Stimulated activated CD4-positive, alpha-beta T cell treated with anti-CD3 and anti-CD28 coated beads, Interleukin-4, amount 100 ng/mL, for 1 hour (primary cell): ENCODE measurements around the gene KCNH4.
A peak's percentile ranks its signal among the peaks of the same experiment; 100 is the strongest.
"Not testable (repeated sequence)": the region's sequence is repeated elsewhere in the genome, so short reads cannot be mapped to it uniquely, and the experiment has no call there.

Experiments
- DNase-seq: peaks from one replicate; pipeline ENCODE4 v3.0.0-alpha.2; 2020

The KCNH4 gene

DNA sequence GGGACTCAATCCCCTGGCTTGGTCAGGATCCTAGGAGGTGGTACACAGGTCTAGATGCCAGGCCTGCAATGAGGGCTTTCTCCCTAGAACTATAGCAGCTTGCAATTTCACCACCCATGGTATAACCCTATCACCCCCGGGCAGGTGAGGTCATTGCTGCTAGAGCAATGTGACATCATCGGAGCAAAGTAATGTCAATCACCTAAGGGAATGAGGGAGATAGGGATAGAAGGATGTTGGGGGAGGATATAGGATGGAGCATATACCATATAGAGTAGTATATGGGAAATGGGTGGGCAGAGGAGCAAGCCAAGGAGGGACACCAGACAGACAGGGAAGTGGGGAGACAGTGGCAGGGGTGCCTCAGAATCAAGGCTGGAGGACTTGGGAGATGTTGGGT, 3.3 kb downstream of the KCNH4 start:
- no peak for DNase-seq

- DNase-seq: no peak
Observed at GRCh38 chr17:42174126-42174783, 6.7 kb downstream of the KCNH4 start.

DNA sequence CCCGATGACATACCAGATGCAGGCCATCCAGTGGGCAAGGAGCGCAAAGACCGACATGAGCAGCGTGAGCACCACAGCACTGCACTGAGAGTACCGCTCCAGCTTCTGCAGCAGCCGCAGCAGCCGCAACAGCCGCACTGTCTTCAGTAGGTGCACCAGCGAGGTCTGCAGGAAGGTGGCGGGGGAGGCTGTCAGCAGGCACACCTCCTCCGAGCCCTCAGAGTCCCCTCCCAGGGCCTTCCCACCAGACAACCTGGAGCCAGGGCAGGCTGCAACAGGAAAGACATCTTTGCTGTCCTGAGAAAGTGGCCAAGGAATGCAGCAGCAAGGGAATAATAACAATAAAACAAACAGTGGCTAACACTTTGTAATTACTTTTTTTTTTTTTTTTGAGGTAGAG, 9.1 kb downstream of the KCNH4 start:
- DNase-seq: no peak

- DNase-seq: no peak
Observed at GRCh38 chr17:42169351-42169750, 11.6 kb downstream of the KCNH4 start.

DNA sequence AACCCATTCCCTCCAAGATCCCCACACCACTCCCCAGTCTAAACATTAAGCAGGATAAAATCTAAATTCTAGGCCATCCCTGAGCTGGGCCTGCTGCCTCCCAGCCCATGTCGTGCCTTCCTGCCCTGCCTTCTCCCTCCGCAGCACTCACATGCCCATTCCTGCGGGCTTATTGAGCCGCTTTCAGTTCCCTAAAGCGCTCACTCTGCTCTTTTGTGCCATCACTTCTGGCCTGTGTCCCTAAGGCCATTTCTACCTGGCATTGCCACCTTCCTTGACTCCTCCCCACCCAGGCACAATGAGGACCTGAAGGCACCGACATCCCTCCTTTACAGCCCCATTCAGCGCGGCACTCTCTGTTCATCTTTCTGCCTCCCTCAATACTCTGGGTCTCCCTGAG, 13.1 kb downstream of the KCNH4 start:
- no peak for DNase-seq

DNA sequence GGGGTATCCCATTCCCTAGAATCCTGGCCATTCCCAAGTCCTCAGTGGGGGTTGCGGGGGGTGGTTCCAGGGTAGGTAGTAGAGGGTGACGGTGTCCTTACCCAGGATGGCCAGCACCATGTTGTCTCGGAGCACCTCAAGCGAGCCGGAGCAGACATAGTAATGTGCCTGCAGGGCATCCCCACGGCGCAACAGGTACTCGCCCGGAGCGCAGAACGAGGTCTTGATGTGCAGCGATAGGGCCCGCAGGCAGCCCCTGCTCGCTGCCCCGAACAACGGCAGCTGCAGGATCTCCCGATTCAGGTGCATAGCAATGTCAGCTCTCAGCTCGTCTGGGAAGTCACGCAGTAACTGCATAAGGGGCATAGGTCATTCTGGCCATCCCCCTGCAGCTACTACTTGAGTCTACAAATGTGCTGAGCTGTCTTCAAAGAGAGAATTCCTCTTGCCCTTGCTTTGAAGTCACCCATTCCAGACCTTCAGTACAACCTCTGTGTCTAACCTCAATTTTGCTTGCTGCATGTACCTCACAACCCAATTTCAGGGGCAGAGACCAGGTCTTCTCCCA, 14.7 kb downstream of the KCNH4 start:
- no peak for DNase-seq

DNA sequence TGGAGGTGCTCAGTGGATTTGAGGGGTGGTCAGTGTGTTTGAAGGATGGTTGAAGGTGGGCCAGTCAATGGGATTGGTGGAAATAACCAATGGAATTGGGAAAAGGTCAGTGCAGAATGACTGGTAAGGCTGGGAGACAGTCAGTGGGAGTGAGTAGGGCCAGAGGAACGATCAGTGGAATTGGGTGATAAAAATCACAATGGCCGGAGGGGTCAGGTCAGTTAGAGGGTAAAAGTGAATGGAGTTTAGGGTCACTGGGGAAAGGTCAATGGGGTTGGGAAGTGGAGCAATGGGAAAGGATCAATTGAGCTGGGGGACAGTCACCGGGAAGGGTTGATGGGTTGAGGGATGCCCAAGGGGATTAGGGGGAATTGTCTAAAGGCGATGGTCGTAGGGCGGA, 15.2 kb downstream of the KCNH4 start:
- no peak for DNase-seq

DNA sequence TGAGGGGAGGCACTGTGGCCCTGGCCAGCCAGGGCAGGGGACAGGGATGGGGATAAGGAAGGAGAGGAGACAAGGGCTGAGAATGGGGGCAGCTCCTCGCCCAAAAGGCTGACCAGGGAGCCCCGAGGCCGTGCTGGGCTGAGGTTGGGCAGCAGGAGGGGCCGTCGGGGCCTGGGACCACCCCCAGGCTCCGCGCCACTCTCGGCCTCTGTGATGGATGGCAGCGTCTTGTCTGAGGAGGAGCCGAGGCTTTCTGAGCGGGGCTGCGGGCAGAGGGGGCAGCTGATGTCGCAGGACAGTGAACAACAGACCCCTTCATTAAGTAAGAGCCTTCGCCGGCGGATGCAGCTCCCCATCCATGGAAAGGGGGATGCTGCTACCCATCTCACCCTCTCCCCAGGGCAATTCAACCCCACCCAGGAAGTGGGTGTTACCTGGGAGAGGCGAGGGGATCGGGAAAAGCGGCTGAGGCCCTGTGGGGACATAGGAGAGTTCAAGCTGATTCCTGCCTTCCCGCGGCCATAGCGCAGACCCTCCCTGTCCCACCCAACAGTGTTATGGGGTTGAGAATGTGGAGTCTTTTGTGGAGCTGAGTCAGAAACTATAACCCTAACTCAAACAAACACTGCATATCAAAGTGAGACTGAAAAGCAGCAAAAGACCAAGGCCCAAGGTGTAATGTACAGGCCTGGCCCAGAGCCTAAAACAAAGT, 17.1 kb downstream of the KCNH4 start:
- DNase-seq: no peak

DNA sequence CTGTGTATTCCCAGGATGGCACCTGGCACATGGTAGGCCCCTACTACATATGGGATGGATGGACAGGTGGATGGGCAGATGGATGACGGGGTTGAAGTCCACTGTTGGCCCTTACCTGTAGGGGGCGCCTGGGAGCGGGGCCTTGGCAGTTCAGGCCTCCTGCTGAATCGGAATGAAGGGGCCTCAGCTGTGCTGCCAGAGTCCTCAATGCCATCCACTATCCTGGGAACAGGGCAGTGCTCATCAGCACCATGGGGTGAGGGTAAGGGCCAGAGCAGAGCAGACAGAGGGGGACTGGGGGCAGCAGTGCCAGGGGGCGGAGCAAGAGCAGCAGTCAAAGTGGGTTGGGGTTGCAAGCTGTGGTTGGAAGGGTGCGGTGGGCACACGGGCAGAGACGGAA, 17.8 kb downstream of the KCNH4 start:
- peak; percentile 48 for DNase-seq

DNA sequence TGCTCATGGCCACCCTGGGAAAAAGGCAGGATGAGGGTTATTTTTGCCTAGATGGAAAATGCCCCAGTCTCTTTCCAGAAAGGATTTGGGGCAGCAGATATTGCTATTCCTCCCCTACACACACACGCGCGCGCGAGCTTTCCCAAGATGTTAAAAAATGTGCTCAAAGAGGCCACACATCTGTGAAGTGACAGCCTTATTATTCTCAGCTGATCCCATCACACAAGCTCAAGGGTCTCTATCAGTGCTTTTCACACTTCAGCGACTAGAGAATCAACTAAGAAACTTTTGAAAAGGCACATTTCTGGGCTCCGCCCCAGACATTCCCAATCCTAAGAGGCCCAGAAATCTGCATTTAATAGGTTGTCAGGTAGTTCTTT, 20.4 kb downstream of the KCNH4 start:
- no peak for DNase-seq

- DNase-seq: no peak
Observed at GRCh38 chr17:42159796-42160530, 21.0 kb downstream of the KCNH4 start.

DNA sequence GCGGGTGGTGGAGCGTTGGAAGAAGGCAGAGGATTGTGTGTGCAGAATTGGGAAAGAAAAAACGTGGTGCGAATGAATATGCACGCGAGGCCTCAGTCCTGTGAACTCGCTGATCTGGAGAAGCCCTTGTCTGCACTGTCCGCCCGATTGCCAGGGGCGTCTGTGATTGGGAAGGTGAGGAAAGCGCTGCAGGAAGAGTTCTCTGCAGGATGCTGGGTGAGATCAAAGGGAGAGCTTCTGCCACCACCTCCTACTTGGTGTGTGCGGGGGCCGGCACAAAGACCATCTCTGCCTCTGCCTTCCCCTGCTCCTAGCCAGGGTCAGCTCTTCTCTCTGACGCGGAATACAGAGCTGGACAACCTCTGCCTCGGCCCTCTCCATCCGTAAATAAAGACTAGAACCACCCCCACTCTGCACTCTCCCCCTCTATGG, 25.3 kb downstream of the KCNH4 start:
- no peak for DNase-seq

DNA sequence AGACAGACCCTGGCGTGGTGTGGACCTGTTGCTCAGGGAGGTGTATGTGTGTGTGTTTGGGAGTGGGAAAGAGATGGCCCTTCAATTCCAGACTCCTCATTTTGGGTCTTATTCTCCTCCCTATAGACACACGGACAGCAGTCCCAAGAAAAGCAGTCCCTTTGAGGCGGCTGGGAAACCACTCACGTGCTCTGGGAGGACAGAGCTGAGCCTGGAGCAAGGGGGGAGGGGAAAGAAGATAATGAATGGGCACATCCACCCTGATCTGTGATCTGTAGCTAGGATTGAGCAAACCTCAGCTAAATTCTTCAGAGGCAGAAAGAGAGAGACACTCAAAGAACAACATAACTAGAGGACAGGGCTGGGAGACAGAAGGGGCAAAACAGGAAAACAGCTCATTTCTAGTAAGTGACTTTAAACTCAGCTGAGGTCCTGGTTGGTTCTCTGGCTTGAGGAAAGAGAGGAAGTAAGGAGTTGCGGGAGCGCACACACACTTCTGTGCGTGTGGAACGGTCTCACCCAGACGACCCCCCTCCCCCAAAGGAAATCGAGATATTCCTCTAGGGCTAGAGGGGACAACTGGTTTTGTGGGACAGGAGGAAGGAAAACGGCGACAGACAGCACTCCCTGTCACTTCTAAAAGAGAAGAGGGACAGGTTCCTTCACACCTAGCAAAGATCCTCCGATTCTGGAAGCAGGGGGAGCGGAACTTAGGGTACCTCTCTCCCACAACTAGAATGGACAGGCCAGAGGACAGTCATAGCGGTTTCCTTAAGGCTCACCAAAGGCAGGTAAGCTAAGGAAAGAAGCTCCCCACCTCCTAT, 26.8 kb downstream of the KCNH4 start:
- no peak for DNase-seq

- DNase-seq: no peak
Observed at GRCh38 chr17:42146911-42147607, 33.9 kb downstream of the KCNH4 start.

GRCh38 chr17:42143138-42143537, 37.8 kb downstream of the KCNH4 start:
- DNase-seq: not testable (repeated sequence)

- DNase-seq: no peak
Observed at GRCh38 chr17:42142371-42142896, 38.5 kb downstream of the KCNH4 start.

GRCh38 chr17:42141382-42141781, 39.6 kb downstream of the KCNH4 start:
- no peak for DNase-seq

DNA sequence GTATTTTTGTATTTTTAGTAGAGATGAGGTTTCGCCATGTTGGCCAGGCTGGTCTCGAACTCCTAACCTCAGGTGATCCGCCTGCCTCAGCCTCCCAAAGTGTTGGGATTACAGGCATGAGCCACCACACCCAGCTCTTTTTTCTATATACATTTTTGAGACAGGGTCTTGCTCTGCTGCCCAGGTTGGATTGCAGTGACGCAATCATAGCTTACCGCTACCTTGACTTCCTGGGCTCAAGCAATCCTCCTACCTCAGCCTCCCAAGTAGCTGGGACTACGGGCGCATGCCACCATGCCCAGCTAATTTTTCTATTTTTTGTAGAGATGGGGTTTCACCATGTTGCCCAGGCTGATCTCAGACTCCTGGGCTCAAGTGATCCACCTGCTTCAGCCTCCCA, 40.3 kb downstream of the KCNH4 start:
- not testable (repeated sequence) for DNase-seq

DNA sequence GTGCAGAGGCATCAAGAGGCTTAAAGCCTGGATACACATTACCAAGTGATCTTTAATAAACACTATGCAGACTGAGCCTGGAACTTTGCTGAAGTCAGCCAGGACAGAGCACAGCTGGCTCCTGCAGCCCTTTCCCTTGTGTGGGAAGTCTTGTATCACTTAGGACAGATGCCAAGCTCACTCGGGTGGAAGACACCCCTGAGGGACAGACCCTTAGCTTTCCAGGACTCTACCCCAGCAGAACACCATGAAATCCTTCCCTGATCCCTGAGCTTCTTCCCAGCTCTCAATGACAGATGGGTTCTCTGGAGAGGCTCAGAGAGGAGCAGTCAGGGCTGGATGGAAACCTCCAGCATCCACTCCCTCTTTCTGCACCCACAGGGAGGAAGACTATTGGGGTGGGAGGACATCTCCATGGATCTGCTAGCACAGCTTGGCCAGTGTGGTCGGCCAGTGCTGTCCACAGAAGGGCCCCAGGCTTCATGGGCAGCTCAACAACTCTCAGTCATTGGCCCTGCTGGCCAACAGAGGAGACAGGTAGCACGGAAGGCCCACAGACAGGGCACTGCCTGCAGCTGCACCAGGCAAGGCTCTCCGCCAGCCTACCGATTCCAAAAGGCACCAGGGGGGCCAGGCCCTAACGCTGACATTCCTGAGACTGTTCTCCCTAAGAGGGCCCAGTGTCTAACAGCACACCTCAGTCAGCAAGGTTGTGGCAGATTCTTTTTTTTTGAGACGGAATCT, 42.0 kb downstream of the KCNH4 start:
- DNase-seq: no peak

GRCh38 chr17:42136654-42137051, 44.3 kb downstream of the KCNH4 start:
- DNase-seq: no peak
